OCI-LY7 (cell line): ENCODE measurements around the gene FTO.

Source experiments
- EZH2phosphoT487 ChIP-seq: fragments of 200-600 bp; sonication (generic); IDR thresholded peaks from 2 replicates; pipeline ENCODE4 v1.6.1; 2018; ENCODE audit warnings: low read depth, borderline replicate concordance, mild to moderate bottlenecking, mixed run types, antibody characterized with exemption, low read length, moderate library complexity, mixed read lengths
- TF ChIP-seq, protein P1 (sequence below): fragments of 200-600 bp; sonication (generic); conservative IDR thresholded peaks from 2 replicates; pipeline ENCODE4 v1.5.1; 2014; ENCODE audit warnings: mild to moderate bottlenecking, antibody characterized with exemption, low read length, moderate library complexity, mixed read lengths

DNA sequence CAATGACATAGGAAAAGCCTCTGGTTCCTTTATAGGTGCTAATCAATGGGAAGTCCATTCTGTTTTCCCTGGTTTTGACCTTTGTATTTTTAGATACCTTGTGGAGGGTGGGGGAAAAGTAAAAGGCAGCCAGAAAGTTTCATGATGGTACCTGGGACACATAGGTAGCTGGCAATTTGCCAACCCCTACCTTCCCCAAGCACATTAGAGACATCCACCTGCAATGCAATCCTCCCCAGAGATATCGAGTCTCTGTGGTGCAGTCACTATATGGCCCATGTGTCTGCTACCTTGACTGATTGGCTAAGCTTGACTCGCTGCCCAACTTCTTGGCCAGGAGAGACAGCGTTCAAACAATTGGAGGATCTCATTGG, 496.2 kb downstream of the FTO start:
- TF ChIP-seq, protein P1, sequence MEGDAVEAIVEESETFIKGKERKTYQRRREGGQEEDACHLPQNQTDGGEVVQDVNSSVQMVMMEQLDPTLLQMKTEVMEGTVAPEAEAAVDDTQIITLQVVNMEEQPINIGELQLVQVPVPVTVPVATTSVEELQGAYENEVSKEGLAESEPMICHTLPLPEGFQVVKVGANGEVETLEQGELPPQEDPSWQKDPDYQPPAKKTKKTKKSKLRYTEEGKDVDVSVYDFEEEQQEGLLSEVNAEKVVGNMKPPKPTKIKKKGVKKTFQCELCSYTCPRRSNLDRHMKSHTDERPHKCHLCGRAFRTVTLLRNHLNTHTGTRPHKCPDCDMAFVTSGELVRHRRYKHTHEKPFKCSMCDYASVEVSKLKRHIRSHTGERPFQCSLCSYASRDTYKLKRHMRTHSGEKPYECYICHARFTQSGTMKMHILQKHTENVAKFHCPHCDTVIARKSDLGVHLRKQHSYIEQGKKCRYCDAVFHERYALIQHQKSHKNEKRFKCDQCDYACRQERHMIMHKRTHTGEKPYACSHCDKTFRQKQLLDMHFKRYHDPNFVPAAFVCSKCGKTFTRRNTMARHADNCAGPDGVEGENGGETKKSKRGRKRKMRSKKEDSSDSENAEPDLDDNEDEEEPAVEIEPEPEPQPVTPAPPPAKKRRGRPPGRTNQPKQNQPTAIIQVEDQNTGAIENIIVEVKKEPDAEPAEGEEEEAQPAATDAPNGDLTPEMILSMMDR: no peak
- no peak for TF ChIP-seq EZH2phosphoT487
